Measurements from ENCODE around the gene TCN2.

GRCh38 chr22:30568137-30568805 lies 38.7 kb upstream of the TCN2 start:
- TF ChIP-seq CTCF (IDR thresholded peaks at IDR 0.05; ENCODE audit: insufficient read depth, low read length, poor library complexity, severe bottlenecking): no peak
- no peak for TF ChIP-seq EZH2phosphoT487 (conservative IDR thresholded peaks at IDR 0.05; ENCODE audit: low read length)

Measured in SU-DHL-6 (cell line).